HG02973 (cell line): Measurements from ENCODE around the gene ENOPH1.

Experiments
- ATAC-seq: cut with Tn5 transposase; IDR thresholded peaks from one replicate; pipeline ENCODE4 v1.9.1; 2021; ENCODE audit warnings: moderate library complexity; ENCODE audit not compliant: unreplicated experiment

The ENOPH1 gene

DNA sequence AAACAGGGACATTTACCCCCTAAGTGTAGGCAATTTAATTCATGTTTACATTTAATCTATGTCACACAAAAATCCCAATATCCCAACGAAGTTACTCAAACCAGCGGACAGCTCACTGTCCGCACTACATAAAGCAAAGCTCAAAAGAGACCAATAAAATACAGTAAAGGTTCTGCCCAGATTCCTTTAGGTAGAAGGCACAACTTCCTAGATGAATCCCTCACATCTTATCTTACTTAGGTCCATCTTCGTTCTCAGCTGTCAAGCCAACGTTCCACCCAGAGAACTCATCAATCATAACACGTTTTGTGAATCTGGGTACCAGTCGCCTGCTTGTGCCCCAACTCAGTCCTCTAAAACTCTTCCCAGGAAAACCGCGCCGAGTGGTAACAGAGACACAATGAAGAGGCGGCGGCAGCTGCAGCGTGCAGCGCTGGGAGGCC lies 1.8 kb upstream of the ENOPH1 start:
- ATAC-seq = no peak

DNA sequence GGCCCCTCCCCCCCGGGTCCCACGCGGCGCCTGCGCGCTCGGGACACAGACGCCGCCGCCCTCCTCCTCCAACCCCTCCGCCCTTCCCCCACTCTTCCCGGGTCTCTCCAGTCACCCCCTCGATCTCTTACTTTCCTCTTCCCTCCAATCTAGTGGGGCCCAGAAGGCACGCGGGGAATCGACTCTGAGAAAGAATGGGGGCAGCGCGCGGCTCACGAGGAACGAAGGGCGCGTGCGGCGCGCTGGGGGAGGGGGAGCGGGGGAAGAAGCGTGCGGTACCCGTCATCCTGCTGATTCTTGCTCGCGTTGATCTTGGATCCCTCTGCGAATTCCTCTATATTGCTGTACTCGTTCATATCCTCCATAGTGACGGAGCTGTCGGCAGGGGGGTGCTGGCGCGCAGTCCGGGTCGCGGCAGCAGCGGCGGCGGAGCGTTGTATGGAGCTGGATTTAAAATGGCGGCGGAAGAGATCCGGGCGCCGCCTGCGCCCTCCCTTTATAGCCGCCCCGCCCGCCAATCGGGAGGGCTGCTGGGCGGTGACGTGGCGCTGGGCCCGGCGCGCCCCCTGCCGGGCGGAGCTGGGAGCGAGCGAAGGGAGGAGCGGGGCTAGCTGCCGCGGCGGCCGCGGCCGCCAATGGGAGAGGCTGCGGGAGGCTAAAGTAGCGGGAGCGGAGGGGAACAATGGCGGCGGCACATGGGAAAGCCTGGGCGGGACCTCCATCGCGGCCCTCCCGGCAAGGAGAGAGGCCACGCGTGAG lies 1.2 kb upstream of the ENOPH1 start:
- peak; percentile 54 for ATAC-seq

DNA sequence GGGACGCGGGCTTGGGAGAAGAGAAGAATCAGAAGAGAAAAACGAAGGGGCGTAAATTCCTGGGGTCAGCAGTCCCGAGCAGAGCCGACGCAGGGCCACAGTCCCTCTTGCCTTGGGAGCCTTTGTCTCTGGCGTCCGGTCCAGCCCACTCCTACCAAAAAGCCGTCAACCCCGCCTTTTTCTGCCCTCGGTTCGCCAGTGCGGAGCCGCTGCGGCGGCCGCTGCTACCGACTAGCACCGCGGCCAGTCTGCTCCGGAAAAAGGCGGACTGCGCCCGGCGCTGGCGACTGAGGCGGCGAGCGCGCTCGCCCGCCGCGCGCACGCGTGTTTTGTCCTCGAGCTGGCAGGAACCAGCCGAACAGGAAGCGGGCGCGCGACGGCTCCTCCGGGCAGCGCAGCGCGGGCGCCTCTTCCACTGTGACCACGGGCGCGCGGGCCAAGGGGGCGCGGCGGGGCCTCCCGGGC lies 630 bp upstream of the ENOPH1 start:
- ATAC-seq = peak; percentile 13

DNA sequence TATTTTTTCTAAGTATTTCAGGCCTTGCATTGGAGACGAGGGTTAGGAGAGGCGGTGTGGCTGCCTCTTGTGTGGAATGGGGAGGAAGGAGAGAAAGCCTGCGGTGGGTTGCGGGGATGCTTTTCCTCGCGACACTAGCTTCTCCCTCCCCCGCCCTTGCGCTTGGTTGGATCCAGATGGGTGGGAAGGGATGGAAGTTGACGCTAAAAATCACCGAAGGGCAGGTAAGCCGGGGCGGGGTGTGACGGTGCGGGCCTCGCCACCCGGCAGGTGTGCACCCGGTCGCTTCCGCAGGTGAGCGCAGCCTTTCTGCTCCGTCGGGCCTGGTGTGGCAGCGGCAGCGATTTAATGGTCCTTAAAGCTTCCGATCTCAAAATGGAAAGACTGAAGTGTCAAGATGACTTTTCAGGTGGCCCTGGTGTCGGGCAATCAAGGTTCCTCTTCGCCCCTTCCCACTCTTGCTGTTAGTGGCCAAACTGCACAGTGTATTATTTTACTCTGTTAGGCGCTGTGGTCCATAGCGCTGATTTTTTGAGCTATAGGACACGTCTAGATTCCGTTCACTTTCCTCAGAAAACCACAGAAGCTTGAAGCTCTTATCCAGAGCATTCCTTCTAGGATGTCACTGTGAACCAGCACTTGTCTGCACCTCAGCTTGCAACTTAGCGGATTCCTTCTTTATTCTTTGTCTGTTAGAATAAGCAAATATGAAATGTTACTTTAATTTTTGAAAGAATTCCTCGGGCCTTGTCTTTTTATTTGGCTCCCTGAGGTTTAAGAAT lies 765 bp downstream of the ENOPH1 start:
- no peak for ATAC-seq

DNA sequence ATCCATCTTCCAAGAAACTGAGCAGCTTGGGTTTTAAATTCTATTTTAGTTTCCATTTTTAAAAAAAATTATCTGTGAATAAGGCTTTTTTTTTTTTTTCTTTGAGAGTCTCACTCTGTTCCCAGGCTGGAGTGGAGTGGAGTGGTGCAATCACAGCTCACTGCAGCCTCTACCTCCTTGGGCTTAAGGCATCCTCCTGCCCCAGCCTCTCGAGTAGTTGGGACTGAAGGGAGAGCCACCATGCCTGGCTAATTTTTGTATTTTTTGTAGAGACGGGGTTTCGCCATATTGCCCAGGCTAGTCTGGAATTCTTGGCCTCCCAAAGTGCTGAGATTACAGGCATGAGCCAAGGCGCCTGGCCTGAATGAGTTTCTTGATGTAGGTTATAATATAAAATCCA lies 1.4 kb downstream of the ENOPH1 start:
- ATAC-seq = no peak

DNA sequence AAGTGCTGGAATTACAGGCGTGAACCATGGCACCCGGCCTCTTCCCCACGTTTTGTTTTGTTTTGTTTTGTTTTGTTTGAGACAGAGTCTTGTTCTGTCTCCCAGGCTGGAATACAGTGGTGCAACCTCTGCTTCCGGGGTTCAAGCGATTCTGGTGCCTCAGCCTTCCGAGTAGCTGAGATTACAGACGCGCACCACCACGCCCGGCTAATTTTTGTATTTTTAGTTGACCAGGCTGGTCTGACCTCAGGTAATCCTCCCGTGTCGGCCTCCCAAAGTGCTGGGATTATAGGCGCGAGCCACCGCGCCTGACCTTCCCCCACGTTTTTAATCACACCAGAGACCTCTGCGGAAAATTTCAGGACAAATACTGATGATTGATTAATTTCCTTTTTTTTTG lies 2.2 kb downstream of the ENOPH1 start:
- no peak for ATAC-seq

DNA sequence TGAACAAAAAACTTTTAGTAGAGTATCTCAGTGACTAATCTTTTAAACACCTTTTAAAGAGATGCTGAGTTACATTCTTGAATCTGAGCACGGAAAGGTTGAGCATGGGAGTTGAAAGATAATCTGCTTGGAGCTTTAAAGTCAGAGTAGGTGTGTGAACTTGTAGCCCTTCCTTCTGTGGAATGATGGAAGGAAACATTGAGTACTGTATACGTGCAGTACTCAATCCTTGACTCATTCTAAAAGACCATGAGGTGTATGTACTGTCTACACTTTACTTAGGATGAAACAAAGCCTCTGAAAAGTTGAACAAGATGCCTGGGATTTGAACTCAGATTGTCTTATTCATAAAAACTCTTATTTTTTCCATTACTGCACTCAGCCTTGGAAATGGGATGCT lies 3.4 kb downstream of the ENOPH1 start:
- no peak for ATAC-seq

DNA sequence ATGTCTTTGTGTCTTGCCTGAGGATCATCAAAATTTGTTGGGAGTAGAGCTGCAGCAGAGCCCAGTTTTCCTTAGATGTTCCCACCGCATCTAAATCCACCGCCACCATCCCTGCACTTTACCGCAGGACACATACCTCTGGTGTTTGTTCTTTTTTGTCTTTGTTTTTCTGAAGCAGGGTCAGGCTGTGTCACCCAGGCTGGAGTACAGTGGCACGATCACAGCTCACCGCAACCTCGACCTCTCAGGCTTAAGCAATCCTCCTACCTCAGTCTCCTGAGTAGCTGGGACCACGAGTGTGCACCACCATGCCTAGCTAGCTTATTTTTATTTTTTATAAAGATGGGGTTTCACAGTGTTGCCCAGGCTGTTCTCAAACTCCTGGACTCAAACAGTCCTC lies 4.6 kb downstream of the ENOPH1 start:
- no peak for ATAC-seq

DNA sequence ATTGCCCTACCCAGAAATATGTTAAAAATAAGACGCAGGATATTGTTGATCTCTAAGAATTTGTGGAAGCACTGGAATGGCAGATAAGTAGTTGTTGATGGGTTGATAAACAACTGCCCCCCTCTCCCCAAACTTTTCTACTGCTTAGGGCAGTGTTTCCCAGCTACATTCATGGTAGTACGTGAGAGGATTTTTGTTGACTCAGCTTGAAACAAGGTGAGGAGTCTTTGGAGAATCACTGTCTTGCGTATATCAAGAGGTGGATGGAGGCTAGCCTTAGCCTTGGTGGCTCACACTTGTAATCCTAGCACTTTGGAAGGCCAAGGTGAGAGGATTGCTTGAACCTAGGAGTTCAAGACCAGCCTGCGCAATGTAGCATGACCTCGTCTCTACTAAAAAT lies 5.7 kb downstream of the ENOPH1 start:
- no peak for ATAC-seq

DNA sequence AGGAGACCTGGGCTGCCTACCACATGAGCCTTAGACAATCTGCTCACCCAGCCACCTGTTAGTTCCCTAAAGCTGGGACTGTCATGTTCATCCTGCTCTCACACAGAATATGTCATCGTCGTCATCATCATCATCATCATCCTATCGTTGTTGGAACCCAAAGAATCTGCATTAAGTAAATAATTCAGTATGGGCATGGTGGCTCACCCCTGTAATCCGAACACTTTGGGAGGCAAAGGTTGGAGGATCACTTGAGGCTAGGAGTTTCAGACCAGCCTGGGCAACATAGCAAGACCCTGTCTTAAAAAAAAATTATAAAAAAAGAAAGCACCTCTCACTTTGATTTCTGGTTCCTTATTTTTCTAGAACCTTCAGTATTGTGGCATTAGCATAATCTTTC lies 6.4 kb downstream of the ENOPH1 start:
- no peak for ATAC-seq

DNA sequence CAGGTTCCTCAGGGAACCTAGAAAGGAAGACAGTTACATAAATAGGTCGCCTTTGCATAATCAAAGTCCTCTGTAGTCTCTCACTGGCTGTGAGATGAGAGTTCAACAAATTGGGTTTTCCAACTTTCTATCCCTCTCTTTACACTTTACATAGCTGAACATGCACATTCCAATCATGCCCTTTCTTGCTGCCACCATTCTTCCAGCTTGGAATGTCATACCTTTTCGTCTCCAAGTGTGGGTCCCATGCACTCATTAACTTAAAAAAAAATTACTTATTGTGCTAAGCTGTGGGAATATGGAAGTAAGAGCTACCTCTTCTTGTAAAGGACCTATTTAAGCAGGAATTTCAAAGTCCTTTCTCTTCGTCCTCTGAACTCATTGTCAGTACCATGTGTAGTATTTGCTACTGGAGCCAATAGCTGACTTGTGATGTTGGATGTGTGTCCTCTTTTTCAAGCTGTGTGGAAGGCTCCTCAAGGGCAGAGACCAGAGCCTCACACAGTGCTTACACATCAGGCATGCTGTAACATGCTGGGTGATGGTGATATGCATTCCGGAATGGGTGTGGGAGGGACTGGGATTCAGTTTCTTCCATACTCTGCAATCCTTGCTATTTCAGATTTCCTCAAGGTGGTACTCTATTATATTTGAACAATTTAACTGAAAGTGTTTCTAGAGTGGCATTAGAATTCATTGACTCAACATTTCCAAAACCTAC lies 7.1 kb downstream of the ENOPH1 start:
- ATAC-seq = no peak

DNA sequence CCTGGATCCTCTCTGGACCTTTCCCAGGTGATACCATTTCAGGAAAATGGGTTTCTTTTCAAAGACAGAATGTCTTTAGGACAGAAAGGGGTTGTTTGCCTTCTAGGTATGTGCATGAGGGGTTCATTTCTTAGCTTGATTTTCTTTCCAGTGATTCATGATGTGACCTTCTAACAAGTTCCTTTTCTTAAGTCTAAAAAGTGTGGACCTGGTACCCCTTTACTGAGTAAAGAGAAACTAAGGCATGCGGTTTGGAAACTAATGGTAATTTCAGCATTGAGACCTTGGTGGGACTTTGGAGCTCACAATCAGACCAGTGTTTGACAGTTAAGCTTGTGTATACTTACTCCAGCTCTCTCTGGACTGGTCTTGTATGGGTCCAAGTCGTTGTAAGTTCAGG lies 8.7 kb downstream of the ENOPH1 start:
- no peak for ATAC-seq

DNA sequence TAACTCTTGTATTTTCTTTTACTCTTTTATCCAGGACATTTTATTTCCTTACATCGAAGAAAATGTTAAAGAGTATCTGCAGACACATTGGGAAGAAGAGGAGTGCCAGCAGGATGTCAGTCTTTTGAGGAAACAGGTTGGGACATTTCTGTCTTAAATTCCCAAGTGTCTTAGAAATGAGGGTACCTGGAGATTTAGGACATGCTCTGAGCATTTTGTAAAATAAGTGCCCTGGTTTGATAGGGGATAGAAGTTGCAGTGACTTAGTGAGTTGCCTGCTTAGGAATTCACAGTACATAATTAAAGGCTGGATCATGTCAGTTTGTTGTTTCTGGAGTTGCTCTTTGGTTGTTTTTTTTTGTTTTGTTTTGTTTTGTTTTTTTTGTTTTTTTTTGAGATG lies 17.5 kb downstream of the ENOPH1 start:
- ATAC-seq = no peak

DNA sequence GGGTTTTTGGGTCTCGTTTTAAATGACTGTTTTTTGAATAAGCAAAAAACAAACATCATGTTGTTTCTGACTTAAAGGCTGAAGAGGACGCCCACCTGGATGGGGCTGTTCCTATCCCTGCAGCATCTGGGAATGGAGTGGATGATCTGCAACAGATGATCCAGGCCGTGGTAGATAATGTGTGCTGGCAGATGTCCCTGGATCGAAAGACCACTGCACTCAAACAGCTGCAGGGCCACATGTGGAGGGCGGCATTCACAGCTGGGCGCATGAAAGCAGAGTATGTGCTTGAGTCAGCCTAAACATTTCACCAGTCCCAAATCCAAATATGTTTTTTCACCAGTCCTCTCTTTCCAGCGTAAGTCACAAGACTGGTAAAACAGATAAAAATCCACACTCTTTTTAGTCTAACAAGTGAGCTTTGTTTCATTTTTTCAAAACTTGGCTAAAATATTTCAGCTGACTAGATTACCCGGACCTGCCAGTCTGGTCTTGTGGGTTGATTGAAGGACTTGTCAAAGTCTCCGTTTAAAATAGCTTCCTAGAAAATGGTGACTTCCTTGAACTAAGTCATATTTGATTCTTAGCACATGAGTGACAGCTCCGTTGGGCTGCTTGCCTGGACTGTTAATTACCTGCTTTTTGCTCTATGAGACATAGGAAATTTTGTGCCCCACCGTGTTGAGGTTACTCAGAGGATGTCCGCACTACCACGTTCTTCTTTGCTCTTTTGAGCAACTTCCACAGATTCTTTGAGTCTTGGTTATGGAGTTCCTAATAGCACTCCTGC lies 20.8 kb downstream of the ENOPH1 start:
- no peak for ATAC-seq

DNA sequence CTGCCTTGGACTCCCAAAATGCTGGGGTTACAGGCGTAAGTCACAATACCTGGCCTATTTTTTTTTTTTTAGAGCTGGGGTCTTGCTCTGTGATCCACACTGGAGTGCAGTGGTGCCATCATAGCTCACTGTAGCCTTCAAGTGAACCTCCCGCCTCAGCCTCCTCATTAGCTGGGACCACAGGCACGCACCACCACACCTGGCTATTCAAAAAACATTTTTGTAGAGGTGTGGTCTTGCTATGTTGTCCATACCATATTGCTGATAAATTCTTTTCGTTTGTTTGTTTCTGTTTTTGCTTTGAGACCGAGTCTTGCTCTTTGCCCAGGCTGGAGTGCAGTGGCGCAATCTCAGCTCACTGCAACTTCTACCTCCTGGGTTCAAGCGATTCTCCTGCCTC lies 21.6 kb downstream of the ENOPH1 start:
- no peak for ATAC-seq

DNA sequence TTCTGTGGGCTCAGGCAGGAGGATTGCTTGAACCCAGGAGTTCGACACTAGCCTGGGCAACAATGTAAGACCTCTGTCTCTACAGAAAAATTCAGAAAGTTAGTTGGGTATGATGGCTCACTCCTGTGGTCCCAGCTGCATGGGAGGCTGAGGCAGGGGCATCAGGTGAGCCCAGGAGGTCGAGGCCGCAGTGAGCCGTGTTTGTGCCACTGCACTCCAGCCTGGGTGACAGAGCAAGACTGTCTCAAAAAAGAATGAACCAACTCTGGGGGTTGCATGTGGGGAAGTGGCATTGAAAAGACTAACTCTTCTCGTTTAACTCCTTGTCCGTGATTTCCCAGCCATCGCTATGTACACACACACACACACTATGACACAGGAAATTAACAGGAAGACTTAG lies 26.9 kb downstream of the ENOPH1 start:
- ATAC-seq = no peak

DNA sequence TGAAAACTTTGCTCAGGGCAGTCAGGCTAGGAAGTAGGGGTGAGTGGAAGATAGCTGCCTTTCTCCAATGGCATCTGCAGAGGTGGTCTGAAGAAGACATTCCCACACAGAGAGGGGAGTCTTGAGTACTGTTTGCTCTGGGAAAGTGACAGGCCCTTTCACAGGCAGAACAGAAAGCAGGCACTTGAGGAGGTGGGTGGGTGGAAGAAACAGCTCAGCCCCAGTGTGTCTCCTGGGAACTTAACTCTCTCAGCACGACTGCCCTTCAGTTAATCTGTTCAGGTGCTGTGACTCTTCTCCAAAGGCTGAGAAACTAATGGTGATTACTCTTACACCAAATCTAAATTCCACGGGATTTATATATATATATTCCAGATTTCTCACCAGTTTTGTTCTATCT lies 28.3 kb downstream of the ENOPH1 start:
- ATAC-seq = no peak

DNA sequence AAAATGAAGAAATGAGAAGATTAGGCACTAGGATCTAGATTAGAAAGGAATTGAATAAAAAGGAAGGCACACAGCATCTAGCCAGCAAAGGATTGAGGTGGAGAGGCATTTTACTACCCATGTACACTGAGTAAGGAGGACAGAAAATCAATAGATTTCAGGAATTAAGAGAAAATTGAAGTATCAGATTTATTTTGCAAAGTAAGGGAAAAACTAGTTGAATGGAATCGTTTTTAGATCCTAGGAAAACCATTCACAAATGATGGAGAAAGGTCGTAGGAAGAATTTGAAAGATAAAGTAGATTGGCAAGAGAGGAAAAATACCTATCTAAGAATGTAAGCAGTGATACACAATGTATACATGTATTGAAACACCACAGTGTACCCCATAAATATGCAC lies 31.3 kb downstream of the ENOPH1 start:
- ATAC-seq = no peak

DNA sequence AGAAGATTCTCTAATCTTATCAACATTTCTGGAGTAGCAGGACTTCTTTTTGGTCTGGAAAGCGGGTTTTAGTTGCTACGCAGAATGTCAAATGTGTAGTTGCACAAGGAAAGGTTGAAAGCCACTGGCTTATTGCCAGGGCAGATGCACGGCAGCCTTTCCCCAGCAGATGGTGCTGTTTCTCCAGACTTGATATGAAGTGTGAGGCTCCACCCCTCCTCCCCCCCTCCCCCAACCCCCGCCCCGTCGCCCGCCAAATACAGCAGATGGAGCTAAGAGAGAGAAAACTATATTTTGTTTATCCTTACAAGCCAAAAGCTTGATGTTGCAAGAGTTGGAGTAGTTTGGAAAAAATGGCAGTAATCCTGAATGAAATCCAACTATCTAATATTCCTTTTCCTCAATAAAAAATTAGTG lies 32.0 kb downstream of the ENOPH1 start:
- ATAC-seq = peak; percentile 79

DNA sequence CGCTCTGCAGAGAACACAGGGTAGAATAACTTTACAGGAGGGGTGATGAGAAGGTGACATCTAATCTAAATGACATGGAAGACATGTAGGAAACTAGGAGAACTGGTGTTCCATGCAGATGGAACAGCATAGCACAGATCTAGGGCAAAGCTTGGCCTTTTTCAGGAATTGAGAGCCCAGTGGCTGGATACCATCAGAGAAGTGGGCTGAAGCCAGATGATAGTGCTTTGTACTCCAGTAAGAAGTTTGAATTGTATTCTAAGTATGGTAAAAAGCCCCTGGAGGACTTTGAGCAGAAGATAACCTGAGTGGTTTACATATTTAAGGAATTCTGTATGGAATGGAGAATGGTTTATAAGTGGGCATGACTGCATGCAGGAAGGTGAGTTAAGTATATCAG lies 32.8 kb downstream of the ENOPH1 start:
- no peak for ATAC-seq

DNA sequence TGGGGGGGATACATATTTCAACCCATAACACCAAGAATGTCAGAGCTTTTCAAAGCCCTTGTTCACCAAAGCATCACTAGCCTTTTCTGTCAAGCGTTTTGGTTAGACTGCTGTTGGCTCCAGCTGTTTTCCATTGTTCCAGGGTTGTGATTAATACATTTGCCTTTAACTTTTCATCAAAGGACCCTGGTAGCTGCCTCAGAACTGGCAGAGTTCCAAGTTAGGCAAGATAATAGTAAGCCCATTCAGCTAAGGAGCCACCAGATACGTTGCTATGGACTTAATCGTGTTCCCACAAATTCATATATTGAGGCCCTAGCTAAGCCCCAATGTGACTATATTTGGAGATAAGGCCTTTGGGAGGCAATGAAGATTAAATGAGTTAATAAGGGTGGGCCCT lies 37.1 kb downstream of the ENOPH1 start:
- ATAC-seq = no peak
